Bronchial smooth muscle cell (primary cell): ENCODE measurements around the gene TLR7. TPM values are rescaled to one million over a fixed set of nuclear protein-coding genes. Genes with fewer than 3 reads are reported as not detected.

Experiments
- total RNA-seq: library from RNA; depleted of rRNA; stranded (reverse); fragments of >200 nt; gene quantifications from 2 replicates; pipeline ENCODE4 v1.2.1, GENCODE V29; 2014

Gene TLR7
- not detected in 2 replicates for total RNA-seq

GRCh38 chrX:12866451-12867377 is at the start of gene TLR7:
TLR7 (plus strand) TSS chrX:12867072; CDS start chrX:12867579, 507 bp downstream.

DNA sequence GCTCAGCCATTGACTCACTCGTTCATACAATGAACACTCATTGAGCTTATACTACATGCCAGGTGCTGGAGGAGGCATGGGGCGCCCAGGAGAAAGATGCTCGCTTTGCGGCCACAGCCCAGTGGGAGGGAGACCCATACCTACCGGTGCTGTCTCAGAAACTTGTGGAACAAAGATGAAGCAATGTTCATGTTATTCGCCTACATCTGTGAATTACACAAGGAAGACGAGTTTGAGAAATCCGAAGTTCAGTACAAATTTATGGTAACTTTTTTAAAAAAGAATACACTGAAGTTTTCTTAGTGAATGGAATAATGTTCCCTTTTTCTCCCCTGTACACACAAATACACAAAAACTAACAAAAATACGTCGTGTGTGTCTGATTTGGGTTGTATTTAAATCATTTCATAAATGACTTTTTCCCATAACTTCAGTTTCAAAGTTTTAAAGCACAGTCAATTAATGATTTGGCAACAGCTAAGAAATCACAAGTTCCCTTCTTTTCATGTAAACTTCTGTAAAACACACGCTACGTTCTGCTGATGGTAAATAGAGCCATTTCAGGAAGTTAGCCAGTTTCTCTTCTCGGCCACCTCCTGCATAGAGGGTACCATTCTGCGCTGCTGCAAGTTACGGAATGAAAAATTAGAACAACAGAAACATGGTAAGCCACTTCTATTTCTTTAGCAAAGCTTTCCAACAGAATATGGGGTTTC is 39.3 kb downstream of the TLR7 start, which contains the start of gene TLR8:
TSS of gene TLR8 (plus strand) at position 575 of the 716 bp plus-strand sequence. CDS start at position 662, 87 bp downstream.

Other genes with a start within 250 kb of the TLR7 start
- 18.9 and 30.1 TPM in 2 replicates for gene PRPS2, start 75.7 kb upstream of the TLR7 start, total RNA-seq
- gene TLR8, start 39.5 kb downstream of the TLR7 start, total RNA-seq: not detected in 2 replicates
- gene TMSB4X, start 108.0 kb downstream of the TLR7 start, total RNA-seq: 8,117 and 13,209 TPM in 2 replicates
- under 0.01 and 0.16 TPM in 2 replicates for gene FAM9C, start 177.5 kb downstream of the TLR7 start, total RNA-seq